LNCaP clone FGC (cell line): ENCODE measurements around the gene OR2AG1.

Experiments used
- DNase-seq: peaks from one replicate; pipeline ENCODE4 v3.0.0-alpha.2; 2011; ENCODE audit warnings: low read depth
- H3K4me3 ChIP-seq: 2 replicates; pipeline ENCODE4 v1.5.1; 2011; ENCODE audit warnings: mild to moderate bottlenecking, low read depth, low read length, control low read depth
- TF ChIP-seq, protein P1 (sequence below): IDR thresholded peaks from 2 replicates; pipeline ENCODE4 v1.5.1; 2012; ENCODE audit warnings: mild to moderate bottlenecking; ENCODE audit not compliant: control insufficient read depth, insufficient read depth; ENCODE audit errors: extremely low read depth

Gene OR2AG1, protein sequence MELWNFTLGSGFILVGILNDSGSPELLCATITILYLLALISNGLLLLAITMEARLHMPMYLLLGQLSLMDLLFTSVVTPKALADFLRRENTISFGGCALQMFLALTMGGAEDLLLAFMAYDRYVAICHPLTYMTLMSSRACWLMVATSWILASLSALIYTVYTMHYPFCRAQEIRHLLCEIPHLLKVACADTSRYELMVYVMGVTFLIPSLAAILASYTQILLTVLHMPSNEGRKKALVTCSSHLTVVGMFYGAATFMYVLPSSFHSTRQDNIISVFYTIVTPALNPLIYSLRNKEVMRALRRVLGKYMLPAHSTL

DNA sequence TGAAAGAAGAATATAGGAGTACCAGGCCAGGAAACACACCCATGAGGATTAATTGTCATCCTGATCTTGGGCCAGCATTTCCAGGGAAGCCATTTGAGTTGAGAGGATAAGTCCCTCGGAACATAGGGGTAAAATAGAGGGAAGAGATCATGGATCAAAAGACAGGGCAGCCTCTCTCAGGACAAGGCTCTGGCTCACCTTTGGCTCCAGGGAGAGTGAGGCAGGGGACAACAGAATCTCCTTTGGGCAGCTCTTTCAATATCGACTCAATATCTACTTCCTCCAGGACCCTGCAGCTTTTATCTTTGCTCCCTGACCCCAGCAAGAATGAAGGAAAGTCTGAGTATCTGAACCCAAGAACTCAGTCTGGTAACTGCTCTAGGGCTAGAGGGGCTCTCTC is at the start of gene OR2AG1:
TSS of gene OR2AG1 (plus strand) at position 301 of the 400 bp plus-strand sequence. CDS start 2,018 bp downstream, outside the sequence.
- DNase-seq = no peak
- H3K4me3 ChIP-seq = no peak within 1 kb of the TSS
- TF ChIP-seq, protein P1, sequence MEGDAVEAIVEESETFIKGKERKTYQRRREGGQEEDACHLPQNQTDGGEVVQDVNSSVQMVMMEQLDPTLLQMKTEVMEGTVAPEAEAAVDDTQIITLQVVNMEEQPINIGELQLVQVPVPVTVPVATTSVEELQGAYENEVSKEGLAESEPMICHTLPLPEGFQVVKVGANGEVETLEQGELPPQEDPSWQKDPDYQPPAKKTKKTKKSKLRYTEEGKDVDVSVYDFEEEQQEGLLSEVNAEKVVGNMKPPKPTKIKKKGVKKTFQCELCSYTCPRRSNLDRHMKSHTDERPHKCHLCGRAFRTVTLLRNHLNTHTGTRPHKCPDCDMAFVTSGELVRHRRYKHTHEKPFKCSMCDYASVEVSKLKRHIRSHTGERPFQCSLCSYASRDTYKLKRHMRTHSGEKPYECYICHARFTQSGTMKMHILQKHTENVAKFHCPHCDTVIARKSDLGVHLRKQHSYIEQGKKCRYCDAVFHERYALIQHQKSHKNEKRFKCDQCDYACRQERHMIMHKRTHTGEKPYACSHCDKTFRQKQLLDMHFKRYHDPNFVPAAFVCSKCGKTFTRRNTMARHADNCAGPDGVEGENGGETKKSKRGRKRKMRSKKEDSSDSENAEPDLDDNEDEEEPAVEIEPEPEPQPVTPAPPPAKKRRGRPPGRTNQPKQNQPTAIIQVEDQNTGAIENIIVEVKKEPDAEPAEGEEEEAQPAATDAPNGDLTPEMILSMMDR = no peak

DNA sequence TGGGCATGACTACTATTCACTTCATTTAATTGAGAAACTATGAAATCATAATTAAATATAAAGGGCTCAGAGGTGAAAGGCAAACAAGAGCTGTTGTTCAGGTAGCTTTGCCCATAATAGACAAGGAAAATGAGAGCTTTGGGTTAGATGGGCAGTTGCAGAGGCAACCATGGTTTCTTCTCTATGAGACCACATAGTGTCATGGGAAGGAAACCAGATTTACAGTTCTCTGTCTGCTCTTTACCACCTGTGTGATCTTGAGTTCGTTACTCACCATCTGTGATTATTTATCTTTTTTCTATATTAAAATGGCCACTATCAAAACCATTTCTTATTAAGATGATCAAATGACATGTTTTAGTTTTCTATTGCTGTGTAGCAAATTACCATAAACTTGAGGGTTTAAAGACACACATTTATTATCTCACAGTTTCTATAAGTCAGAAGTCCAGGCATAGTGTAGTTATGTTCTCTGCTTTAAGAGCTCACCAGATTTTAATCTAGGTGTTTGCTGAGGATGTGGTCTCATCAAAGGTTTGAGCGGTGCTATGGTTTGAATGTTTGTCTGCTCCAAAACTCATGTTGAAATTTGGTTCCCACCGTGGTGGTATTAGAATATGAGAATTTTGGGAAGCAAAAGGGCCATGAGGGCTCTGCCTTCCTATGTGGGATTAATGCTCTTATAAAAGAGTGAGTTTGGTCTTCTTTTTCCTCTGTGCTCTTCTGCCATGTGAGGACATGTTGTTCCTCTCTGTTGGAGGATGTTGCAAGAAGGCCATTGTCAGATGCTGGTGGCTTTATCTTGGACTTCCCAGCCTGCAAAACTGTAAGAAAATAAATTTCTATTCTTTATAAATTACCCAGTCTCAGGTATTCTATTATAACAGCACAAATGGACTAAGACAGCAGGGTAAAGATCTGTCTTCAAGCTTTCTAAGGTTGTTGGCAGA is 49.2 kb upstream of the OR2AG1 start:
- no peak for DNase-seq
- no peak overlapping the region for H3K4me3 ChIP-seq
- TF ChIP-seq, protein P1 = no peak

DNA sequence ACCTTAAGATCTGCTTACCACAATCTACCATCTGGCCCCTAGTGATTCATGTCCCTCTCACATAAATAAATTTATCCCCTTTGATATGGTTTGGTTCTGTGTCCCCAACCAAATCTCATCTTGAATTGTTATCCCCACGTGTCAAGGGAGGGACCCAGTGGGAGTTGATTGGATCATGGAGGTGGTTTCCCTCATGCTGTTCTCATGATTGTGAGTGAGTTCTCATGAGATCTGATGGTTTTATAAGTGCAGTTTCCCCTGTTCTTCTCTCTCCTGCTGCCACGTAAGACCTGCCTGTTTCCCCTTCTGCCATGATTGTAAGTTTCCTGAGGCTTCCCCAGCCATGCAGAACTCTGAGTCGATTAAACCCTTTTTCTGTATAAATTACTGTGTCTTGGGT is 48.2 kb upstream of the OR2AG1 start:
- no peak for DNase-seq
- TF ChIP-seq, protein P1 = no peak
- H3K4me3 ChIP-seq = no peak overlapping the region

DNA sequence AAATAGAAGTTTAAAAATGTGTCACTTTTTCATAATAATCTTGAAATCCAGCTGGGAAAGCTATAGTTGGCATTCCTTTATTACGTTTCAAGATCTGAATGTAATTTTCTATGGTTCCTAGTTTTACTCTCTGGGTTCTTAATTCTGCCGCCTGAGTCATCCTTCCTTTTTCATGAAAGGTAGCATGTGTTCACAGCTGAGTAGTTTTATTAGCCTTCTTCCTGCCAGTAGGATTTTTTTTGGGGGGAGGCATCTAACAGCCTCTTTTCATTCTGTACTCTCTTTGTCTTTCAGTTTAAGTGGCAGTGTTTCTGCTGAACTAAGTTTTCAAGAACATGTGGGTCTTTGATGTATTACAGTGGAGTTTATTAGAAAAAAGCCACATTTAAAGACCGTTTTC is 47.5 kb upstream of the OR2AG1 start:
- TF ChIP-seq, protein P1 = no peak
- DNase-seq = no peak
- H3K4me3 ChIP-seq = no peak overlapping the region

DNA sequence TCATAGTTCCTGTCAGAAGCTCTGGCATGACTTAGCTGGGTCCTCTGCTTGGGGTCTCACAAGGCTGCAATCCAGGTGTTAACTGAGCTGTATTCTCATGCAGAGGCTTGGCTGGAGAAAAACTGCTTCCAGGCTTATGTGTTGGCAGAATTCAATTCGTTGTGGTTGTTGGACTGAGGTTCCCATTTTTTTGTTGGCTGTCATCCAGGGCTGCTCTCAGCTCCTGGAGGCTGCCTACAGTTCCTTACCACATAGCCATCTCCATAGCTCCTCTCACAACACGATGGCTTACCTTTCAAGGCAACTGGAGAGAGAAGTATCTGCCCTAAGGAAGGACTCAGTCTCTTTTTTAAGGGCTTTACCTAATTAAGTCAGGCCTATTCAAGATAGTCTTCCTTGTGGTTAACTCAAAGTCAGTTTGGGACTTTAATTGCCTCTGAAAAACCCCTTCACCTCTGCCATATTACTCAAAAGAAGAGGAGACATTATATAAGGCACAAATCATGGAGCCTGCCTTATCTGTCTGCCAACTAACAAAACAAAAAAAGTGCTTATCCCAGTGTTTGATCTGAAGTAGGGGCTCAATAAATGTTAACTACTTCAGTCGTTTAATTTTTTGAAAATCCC is 46.2 kb upstream of the OR2AG1 start:
- H3K4me3 ChIP-seq = no peak overlapping the region
- TF ChIP-seq, protein P1 = no peak
- DNase-seq = no peak

DNA sequence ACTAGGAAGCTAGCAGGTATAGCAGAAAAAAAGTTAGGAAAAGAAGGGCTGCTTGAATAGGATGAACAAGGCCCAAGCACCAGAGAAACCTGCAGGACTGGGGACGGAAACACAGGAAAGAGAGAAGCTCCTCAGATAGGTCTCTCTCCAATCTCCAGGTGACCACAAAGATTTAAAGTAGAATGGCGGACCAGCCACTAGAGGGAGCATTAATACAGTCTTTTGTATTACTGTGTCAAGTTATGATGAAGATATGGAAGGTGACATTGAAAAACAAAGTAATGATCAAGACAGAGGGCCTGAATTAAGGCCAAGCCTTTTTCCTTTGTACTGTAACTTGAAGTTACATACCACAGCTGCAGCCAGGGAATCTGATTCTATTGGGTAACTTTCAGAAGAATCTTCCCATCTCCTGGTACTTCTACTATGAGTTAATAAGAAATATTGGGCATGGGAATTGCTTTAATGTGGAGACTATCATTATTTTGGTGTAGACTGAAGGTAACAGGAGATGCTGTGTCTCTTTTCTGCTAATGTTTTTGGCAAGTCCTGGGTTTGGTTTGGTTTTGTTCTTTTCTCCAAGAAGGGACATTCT is 44.9 kb upstream of the OR2AG1 start:
- TF ChIP-seq, protein P1 = peak; percentile 69
- H3K4me3 ChIP-seq = no peak overlapping the region
- DNase-seq = peak; percentile 18
